HepG2 (cell line): ENCODE measurements around the gene PKP1. TPM values are rescaled to one million over a fixed set of nuclear protein-coding genes. Genes with fewer than 3 reads are reported as not detected.
A peak's percentile ranks its signal among the peaks of the same experiment; 100 is the strongest.

Experiments
- ATAC-seq: fragments of 200-7000 bp; cut with Tn5 transposase; 3 replicates; pipeline ENCODE4 v1.9.1; 2020; ENCODE audit warnings: mild to moderate bottlenecking, moderate library complexity
- BruUV-seq: library from RNA; stranded (reverse); fragments of 400-500 nt; replicated peaks from 2 replicates; lab custom pipeline; 2021; lab: Mats Ljungman, UMichigan
- CTCF ChIA-PET: fragments of 300-600 bp; formaldehyde crosslinking; extraction: SDS; loops from one replicate; lab custom pipeline; 2021; ENCODE audit warnings: low total read pairs, inconsistent platforms, low intra/inter-chr PET ratio; lab: Yijun Ruan, JAX
- POLR2A ChIA-PET: fragments of 350-600 bp; sonication (Branson Sonifier 250); formaldehyde crosslinking; loops from one replicate; lab custom pipeline; 2020; ENCODE audit warnings: antibody characterized with exemption, inconsistent platforms; lab: Yijun Ruan, JAX
- DNase-seq: peaks from one replicate; pipeline ENCODE4 v3.0.0-alpha.2; 2015; ENCODE audit warnings: low spot score
- FAIRE-seq: peaks from 3 replicates; lab custom pipeline; 2011; peaks lifted over from hg19 to GRCh38; lab: Jason Lieb, UNC
- H2AFZ ChIP-seq: one replicate; pipeline ENCODE4 v1.6.1; 2011; ENCODE audit warnings: low read length, inconsistent platforms
- H3K27ac ChIP-seq: fragments of 300-600 bp; 3 replicates; pipeline ENCODE4 v1.8.0; 2011; ENCODE audit warnings: mixed run types, mild to moderate bottlenecking, mixed read lengths, low read length, inconsistent platforms; ENCODE audit not compliant: insufficient read depth; ENCODE audit errors: extremely low read length
- H3K27me3 ChIP-seq, 2 experiments: fragments of 200-600 bp in 1 of 2; 2 replicates in 1 of 2; 3 replicates in 1 of 2; pipeline versions ENCODE4 v1.6.0 to v1.8.0; 2011; ENCODE audit warnings: low read length in 2 of 2, mild to moderate bottlenecking in 2 of 2, moderate library complexity in 2 of 2, inconsistent platforms in 1 of 2; ENCODE audit not compliant: insufficient read depth in 2 of 2, control insufficient read depth in 1 of 2
- H3K36me3 ChIP-seq, 2 experiments: fragments of 200-600 bp in 1 of 2; replicated peaks in 1 of 2; 2 replicates in 1 of 2; 3 replicates in 1 of 2; pipeline versions ENCODE4 v1.5.1 to v1.8.0; 2011; ENCODE audit warnings: low read length in 2 of 2, inconsistent platforms in 1 of 2; ENCODE audit not compliant: insufficient read depth in 2 of 2, control insufficient read depth in 1 of 2
- H3K4me1 ChIP-seq: 2 replicates; pipeline ENCODE4 v1.5.1; 2012; ENCODE audit warnings: low read length, inconsistent platforms; ENCODE audit not compliant: insufficient read depth
- H3K4me2 ChIP-seq: 2 replicates; pipeline ENCODE4 v1.6.0; 2011; ENCODE audit warnings: low read depth, low read length, inconsistent platforms
- H3K4me3 ChIP-seq, 3 experiments: fragments of 200-600 bp in 1 of 3; sonication (generic), shearing (Covaris generic) in 1 of 3; replicated peaks in 1 of 3; 2 replicates each; pipeline ENCODE4 v1.5.1; 2011 to 2016; ENCODE audit warnings: low read length in 3 of 3, inconsistent platforms in 2 of 3, low read depth in 2 of 3, mild to moderate bottlenecking in 2 of 3, control low read depth in 1 of 3, mixed read lengths in 1 of 3; ENCODE audit not compliant: insufficient read depth in 1 of 3
- H3K79me2 ChIP-seq: one replicate; pipeline ENCODE4 v1.6.1; 2011; ENCODE audit warnings: low read length, inconsistent platforms; ENCODE audit not compliant: insufficient read depth
- H3K9ac ChIP-seq: 2 replicates; pipeline ENCODE4 v1.6.0; 2011; ENCODE audit warnings: mild to moderate bottlenecking, low read depth, low read length, inconsistent platforms; ENCODE audit not compliant: insufficient read depth
- H3K9me3 ChIP-seq: 2 replicates; pipeline ENCODE4 v1.5.1; 2012; ENCODE audit warnings: mild to moderate bottlenecking, low read length
- H4K20me1 ChIP-seq: 2 replicates; pipeline ENCODE4 v1.6.0; 2011; ENCODE audit warnings: inconsistent platforms, mild to moderate bottlenecking, low read length, moderate library complexity; ENCODE audit not compliant: insufficient read depth
- AHR ChIP-seq: IDR thresholded peaks from 2 replicates; pipeline ENCODE4 v1.6.1; 2018; ENCODE audit warnings: missing genetic modification reagents, missing compliant biosample characterization
- ATF3 ChIP-seq: sonication (generic); formaldehyde crosslinking; IDR thresholded peaks from 2 replicates; pipeline ENCODE4 v1.4.0; 2020; ENCODE audit warnings: missing genetic modification reagents
- ATRX ChIP-seq: sonication (generic); formaldehyde crosslinking; IDR thresholded peaks from 2 replicates; pipeline ENCODE4 v1.4.0; 2020; ENCODE audit warnings: missing genetic modification reagents, borderline replicate concordance
- BRF2 ChIP-seq: sonication (generic); formaldehyde crosslinking; IDR thresholded peaks from 2 replicates; pipeline ENCODE4 v1.8.1; 2022; ENCODE audit warnings: mild to moderate bottlenecking, missing genetic modification reagents
- CTCF ChIP-seq: sonication (generic); formaldehyde crosslinking; IDR thresholded peaks from 2 replicates; pipeline ENCODE4 v1.5.0; 2020; ENCODE audit warnings: mild to moderate bottlenecking, missing genetic modification reagents, moderate library complexity
- EED ChIP-seq: sonication (generic); formaldehyde crosslinking; IDR thresholded peaks from 2 replicates; pipeline ENCODE4 v1.5.0; 2020; ENCODE audit warnings: mild to moderate bottlenecking, missing genetic modification reagents
- ELF3 ChIP-seq: IDR thresholded peaks from 2 replicates; pipeline ENCODE4 v1.6.1; 2016; ENCODE audit warnings: missing genetic modification reagents, missing compliant biosample characterization
- FOXA1 ChIP-seq, 2 experiments: fragments of 450-650 bp in 1 of 2; sonication (generic) in 1 of 2; formaldehyde crosslinking in 1 of 2; IDR thresholded peaks; 2 replicates each; pipeline versions ENCODE4 v1.4.0 to v1.6.1; 2016 to 2020; ENCODE audit warnings: missing genetic modification reagents in 1 of 2
- KAT2B ChIP-seq: fragments of 150-350 bp; IDR thresholded peaks from 2 replicates; pipeline ENCODE4 v1.6.1; 2014; ENCODE audit warnings: low read depth, low read length, borderline replicate concordance
- NR2F6 ChIP-seq, 2 experiments: IDR thresholded peaks; 2 replicates each; pipeline ENCODE4 v1.6.1; 2016; ENCODE audit warnings: antibody characterized with exemption in 1 of 2, mild to moderate bottlenecking in 1 of 2
- RBAK ChIP-seq: sonication (generic); formaldehyde crosslinking; IDR thresholded peaks from 2 replicates; pipeline ENCODE4 v1.5.1; 2020; ENCODE audit warnings: mild to moderate bottlenecking, missing genetic modification reagents
- ZFAT ChIP-seq: sonication (generic); formaldehyde crosslinking; conservative IDR thresholded peaks from 2 replicates; pipeline ENCODE4 v1.8.1; 2023; ENCODE audit warnings: missing genetic modification reagents, inconsistent platforms
- ZNF207 ChIP-seq: fragments of 450-650 bp; IDR thresholded peaks from 2 replicates; pipeline ENCODE4 v1.6.1; 2016; ENCODE audit warnings: antibody characterized with exemption, borderline replicate concordance
- ZNF263 ChIP-seq: sonication (generic); formaldehyde crosslinking; IDR thresholded peaks from 2 replicates; pipeline ENCODE4 v1.4.0; 2020; ENCODE audit warnings: missing genetic modification reagents
- ZNF547 ChIP-seq: sonication (generic); formaldehyde crosslinking; IDR thresholded peaks from 2 replicates; pipeline ENCODE4 v1.5.1; 2020; ENCODE audit warnings: mild to moderate bottlenecking, missing genetic modification reagents
- ZNF720 ChIP-seq: sonication (generic); formaldehyde crosslinking; IDR thresholded peaks from 2 replicates; pipeline ENCODE4 v1.4.0; 2020; ENCODE audit warnings: missing genetic modification reagents
- WGBS: methylation state at CpG from one replicate; pipeline ENCODE4 v1.1.6; 2017; ENCODE audit warnings: low lambda C conversion rate; 5-methylcytosine and 5-hydroxymethylcytosine counted together
- in situ Hi-C: cut with HindIII; loops from 2 replicates; pipeline ENCODE4 v1.10.0; 2017; ENCODE audit warnings: low pct_unique_long_range_greater_than_20kb; ENCODE audit not compliant: extremely low pct_ligation_motif_present
- intact Hi-C: fragments of 100-400 bp; cut with micrococcal nuclease; formaldehyde crosslinking; loops from one replicate; pipeline ENCODE4 v1.10.0; 2022; ENCODE audit not compliant: unreplicated experiment
- polyA plus RNA-seq, 8 experiments: library from polyadenylated mRNA; depleted of rRNA in 3 of 8; stranded (reverse) in 7 of 8; unstranded in 1 of 8; fragments of >200 nt; fragmentation: Illumina TruSeq in 4 of 8; extraction: Trizol in 4 of 8; gene quantifications; 2 replicates each; pipeline versions ENCODE4 v1.2.1 to v1.2.3, GENCODE V29; 2011 to 2016; ENCODE audit warnings: low read depth in 4 of 8, missing spikeins in 1 of 8, mixed read lengths in 1 of 8; ENCODE audit not compliant: insufficient read depth in 1 of 8
- total RNA-seq, 5 experiments: library from RNA; depleted of rRNA; stranded (reverse); fragments of >200 nt; fragmentation: Illumina TruSeq; extraction: Trizol; gene quantifications; 2 replicates each; pipeline ENCODE4 v1.2.3, GENCODE V29; 2016; ENCODE audit warnings: low read depth in 1 of 5
- TF ChIP-seq, protein P1 (sequence below): IDR thresholded peaks from 2 replicates; pipeline ENCODE4 v1.6.1; 2016; ENCODE audit warnings: low read depth, control low read depth
- TF ChIP-seq, protein P2 (sequence below): sonication (generic); IDR thresholded peaks from 2 replicates; pipeline ENCODE4 v1.6.1; 2016; ENCODE audit warnings: low read depth, borderline replicate concordance

PKP1 gene
- total and polyA plus RNA-seq, 2 of the 13 experiments (the other 11 are each of a cell fraction or from before 2014, with no cell fraction given): not detected

GRCh38 chr1:201375169-201375568 is 91.9 kb downstream of the PKP1 start:
- Histone ChIP-seq H2AFZ (no peak overlapping the region), H3K9ac (no peak overlapping the region), H3K36me3 (no peaks in the 10 kb centered on the region), H3K4me1 (no peaks in the 10 kb centered on the region), H3K27ac (no peak overlapping the region), H4K20me1 (no peaks in the 10 kb centered on the region), H3K79me2 (no peaks in the 10 kb centered on the region), H3K27me3 (peaks cover 3 to 49% of the 10 kb centered on the region in 2 experiments), H3K4me3 (no peak overlapping the region), H3K4me2 (no peak overlapping the region), H3K9me3 (no peaks in the 10 kb centered on the region)
- POLR2A ChIA-PET: no interaction called here
- no TSS peak for BruUV-seq
- peak; percentile 25 for ATAC-seq
- in situ Hi-C loops (loop anchor here (5.0 kb wide), 1 partner anchor 37 kb away; no protein-coding TSS in a partner anchor), intact Hi-C loops (no loop called here)
- DNase-seq: no peak
- CTCF ChIA-PET: no interaction called here
- no peak for FAIRE-seq
- WGBS: 20% methylated on average over 4 of the region's 4 CpGs
- no peak for TF ChIP-seq FOXA1 (IDR thresholded peaks at IDR 0.05)
- TF ChIP-seq FOXA1 (CRISPR knock-in tag; IDR thresholded peaks at IDR 0.05): peak; percentile 73
- TF ChIP-seq KAT2B: no peak
- TF ChIP-seq ELF3 (CRISPR knock-in tag): no peak
- no peak for TF ChIP-seq ZNF547 (CRISPR knock-in tag)
- TF ChIP-seq, protein P1, sequence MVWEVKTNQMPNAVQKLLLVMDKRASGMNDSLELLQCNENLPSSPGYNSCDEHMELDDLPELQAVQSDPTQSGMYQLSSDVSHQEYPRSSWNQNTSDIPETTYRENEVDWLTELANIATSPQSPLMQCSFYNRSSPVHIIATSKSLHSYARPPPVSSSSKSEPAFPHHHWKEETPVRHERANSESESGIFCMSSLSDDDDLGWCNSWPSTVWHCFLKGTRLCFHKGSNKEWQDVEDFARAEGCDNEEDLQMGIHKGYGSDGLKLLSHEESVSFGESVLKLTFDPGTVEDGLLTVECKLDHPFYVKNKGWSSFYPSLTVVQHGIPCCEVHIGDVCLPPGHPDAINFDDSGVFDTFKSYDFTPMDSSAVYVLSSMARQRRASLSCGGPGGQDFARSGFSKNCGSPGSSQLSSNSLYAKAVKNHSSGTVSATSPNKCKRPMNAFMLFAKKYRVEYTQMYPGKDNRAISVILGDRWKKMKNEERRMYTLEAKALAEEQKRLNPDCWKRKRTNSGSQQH (CRISPR knock-in tag): no peak
- TF ChIP-seq RBAK (CRISPR knock-in tag): no peak
- TF ChIP-seq ZNF207: no peak
- TF ChIP-seq AHR: no peak
- TF ChIP-seq BRF2 (CRISPR knock-in tag): no peak
- no peak for TF ChIP-seq EED (CRISPR knock-in tag)
- no peak for TF ChIP-seq ZNF720
- TF ChIP-seq NR2F6 (IDR thresholded peaks at IDR 0.05): no peak
- no peak for TF ChIP-seq NR2F6 (CRISPR knock-in tag; IDR thresholded peaks at IDR 0.05)
- TF ChIP-seq ZNF263 (CRISPR knock-in tag): peak; percentile 99
- TF ChIP-seq ATF3 (CRISPR knock-in tag): no peak
- TF ChIP-seq, protein P2, sequence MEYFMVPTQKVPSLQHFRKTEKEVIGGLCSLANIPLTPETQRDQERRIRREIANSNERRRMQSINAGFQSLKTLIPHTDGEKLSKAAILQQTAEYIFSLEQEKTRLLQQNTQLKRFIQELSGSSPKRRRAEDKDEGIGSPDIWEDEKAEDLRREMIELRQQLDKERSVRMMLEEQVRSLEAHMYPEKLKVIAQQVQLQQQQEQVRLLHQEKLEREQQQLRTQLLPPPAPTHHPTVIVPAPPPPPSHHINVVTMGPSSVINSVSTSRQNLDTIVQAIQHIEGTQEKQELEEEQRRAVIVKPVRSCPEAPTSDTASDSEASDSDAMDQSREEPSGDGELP: no peak
- no peak for TF ChIP-seq ZFAT (CRISPR knock-in tag)
- peak; percentile 32 for TF ChIP-seq CTCF (CRISPR knock-in tag)
- no peak for TF ChIP-seq ATRX (CRISPR knock-in tag)
